ENCODE measurements around the gene HNRNPL. TPM values are rescaled to one million over a fixed set of nuclear protein-coding genes. Genes with fewer than 3 reads are reported as not detected.
A peak's percentile ranks its signal among the peaks of the same experiment; 100 is the strongest.

Gene HNRNPL
- total and polyA plus RNA-seq, 9 of the 15 experiments (the other 6 are each of a cell fraction or from before 2014, with no cell fraction given) = 39.5 to 610 (median 299) TPM

- TF ChIP-seq, protein P1, sequence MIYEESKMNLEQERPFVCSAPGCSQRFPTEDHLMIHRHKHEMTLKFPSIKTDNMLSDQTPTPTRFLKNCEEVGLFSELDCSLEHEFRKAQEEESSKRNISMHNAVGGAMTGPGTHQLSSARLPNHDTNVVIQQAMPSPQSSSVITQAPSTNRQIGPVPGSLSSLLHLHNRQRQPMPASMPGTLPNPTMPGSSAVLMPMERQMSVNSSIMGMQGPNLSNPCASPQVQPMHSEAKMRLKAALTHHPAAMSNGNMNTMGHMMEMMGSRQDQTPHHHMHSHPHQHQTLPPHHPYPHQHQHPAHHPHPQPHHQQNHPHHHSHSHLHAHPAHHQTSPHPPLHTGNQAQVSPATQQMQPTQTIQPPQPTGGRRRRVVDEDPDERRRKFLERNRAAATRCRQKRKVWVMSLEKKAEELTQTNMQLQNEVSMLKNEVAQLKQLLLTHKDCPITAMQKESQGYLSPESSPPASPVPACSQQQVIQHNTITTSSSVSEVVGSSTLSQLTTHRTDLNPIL (CRISPR knock-in tag; IDR thresholded peaks at IDR 0.05) = no peak
- TF ChIP-seq HSF4 (CRISPR knock-in tag; IDR thresholded peaks at IDR 0.05; ENCODE audit: borderline replicate concordance) (no peak), IRF2 (CRISPR knock-in tag; IDR thresholded peaks at IDR 0.05) (no peak), MCM7 (IDR thresholded peaks at IDR 0.05) (no peak), HNRNPH1 (optimal IDR thresholded peaks at IDR 0.05; ENCODE audit: low read depth, low read length) (peak; percentile 33), PTBP1 (IDR thresholded peaks at IDR 0.05; ENCODE audit: low read depth, low read length) (no peak), ELF2 (CRISPR knock-in tag; IDR thresholded peaks at IDR 0.05) (peak; percentile 64; the same call in 1 of the 2 replicates), ZNF764 (CRISPR knock-in tag; IDR thresholded peaks at IDR 0.05; ENCODE audit: low read depth) (no peak), LARP7 (IDR thresholded peaks at IDR 0.05) (no peak), ZSCAN32 (CRISPR knock-in tag; IDR thresholded peaks at IDR 0.05) (no peak), TCF7L2 (IDR thresholded peaks at IDR 0.05; ENCODE audit: low read depth, low read length) (no peak), NCOR1 (IDR thresholded peaks at IDR 0.05) (peak; percentile 23), SREBF1 (IDR thresholded peaks at IDR 0.05; ENCODE audit: borderline replicate concordance, low read depth, low read length) (no peak), ILF3 (IDR thresholded peaks at IDR 0.05; ENCODE audit: borderline replicate concordance) (no peak), FOXJ3 (CRISPR knock-in tag; IDR thresholded peaks at IDR 0.05) (no peak), ZKSCAN1 (IDR thresholded peaks at IDR 0.05; ENCODE audit: low read depth, low read length) (0 out of 2 replicates have a peak, but pooled peaks have one; percentile 70), HDAC2 (IDR thresholded peaks at IDR 0.05) (peak; percentile 55; the same call in 1 of the 2 replicates), POLR2H (tag; IDR thresholded peaks at IDR 0.05; ENCODE audit: low read depth) (0 out of 2 replicates have a peak, but pooled peaks have one; percentile 35), PYGO2 (tag; IDR thresholded peaks at IDR 0.05) (no peak)
- TF ChIP-seq, protein P2, sequence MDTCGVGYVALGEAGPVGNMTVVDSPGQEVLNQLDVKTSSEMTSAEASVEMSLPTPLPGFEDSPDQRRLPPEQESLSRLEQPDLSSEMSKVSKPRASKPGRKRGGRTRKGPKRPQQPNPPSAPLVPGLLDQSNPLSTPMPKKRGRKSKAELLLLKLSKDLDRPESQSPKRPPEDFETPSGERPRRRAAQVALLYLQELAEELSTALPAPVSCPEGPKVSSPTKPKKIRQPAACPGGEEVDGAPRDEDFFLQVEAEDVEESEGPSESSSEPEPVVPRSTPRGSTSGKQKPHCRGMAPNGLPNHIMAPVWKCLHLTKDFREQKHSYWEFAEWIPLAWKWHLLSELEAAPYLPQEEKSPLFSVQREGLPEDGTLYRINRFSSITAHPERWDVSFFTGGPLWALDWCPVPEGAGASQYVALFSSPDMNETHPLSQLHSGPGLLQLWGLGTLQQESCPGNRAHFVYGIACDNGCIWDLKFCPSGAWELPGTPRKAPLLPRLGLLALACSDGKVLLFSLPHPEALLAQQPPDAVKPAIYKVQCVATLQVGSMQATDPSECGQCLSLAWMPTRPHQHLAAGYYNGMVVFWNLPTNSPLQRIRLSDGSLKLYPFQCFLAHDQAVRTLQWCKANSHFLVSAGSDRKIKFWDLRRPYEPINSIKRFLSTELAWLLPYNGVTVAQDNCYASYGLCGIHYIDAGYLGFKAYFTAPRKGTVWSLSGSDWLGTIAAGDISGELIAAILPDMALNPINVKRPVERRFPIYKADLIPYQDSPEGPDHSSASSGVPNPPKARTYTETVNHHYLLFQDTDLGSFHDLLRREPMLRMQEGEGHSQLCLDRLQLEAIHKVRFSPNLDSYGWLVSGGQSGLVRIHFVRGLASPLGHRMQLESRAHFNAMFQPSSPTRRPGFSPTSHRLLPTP (IDR thresholded peaks at IDR 0.05; ENCODE audit: borderline replicate concordance, extremely low read depth, insufficient read length) = no peak
- TF ChIP-seq, protein P3, sequence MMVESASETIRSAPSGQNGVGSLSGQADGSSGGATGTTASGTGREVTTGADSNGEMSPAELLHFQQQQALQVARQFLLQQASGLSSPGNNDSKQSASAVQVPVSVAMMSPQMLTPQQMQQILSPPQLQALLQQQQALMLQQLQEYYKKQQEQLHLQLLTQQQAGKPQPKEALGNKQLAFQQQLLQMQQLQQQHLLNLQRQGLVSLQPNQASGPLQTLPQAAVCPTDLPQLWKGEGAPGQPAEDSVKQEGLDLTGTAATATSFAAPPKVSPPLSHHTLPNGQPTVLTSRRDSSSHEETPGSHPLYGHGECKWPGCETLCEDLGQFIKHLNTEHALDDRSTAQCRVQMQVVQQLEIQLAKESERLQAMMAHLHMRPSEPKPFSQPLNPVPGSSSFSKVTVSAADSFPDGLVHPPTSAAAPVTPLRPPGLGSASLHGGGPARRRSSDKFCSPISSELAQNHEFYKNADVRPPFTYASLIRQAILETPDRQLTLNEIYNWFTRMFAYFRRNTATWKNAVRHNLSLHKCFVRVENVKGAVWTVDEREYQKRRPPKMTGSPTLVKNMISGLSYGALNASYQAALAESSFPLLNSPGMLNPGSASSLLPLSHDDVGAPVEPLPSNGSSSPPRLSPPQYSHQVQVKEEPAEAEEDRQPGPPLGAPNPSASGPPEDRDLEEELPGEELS (CRISPR knock-in tag; IDR thresholded peaks at IDR 0.05; ENCODE audit: borderline replicate concordance) = no peak
Measured at GRCh38 chr19:38849147-38849859, 483 bp downstream of the HNRNPL start (continued).
